ENCODE measurements around the gene SPCS3.

The SPCS3 gene

GRCh38 chr4:176354884-176355283 is 35.1 kb downstream of the SPCS3 start:
- no peak overlapping the region for H3K4me3 ChIP-seq (ENCODE audit: low read length)
- H3K36me3 ChIP-seq (ENCODE audit: insufficient read depth, low read length): no peaks in the 10 kb centered on the region
- no peaks in the 10 kb centered on the region for H3K27me3 ChIP-seq (ENCODE audit: control insufficient read depth, insufficient read depth, low read length)
- H3K9me3 ChIP-seq (replicated peaks; ENCODE audit: low read length): no peaks in the 10 kb centered on the region
- H3K4me2 ChIP-seq (ENCODE audit: low read length): no peak overlapping the region
- H3K9ac ChIP-seq (ENCODE audit: low read depth, low read length): no peak overlapping the region
- peaks cover 5% of the 10 kb centered on the region for H3K4me1 ChIP-seq (ENCODE audit: control insufficient read depth, insufficient read depth, low read length)

GRCh38 chr4:176357359-176358082 is 37.8 kb downstream of the SPCS3 start:
- Histone ChIP-seq H3K27me3 (ENCODE audit: control insufficient read depth, insufficient read depth, low read length) (no peaks in the 10 kb centered on the region), H3K9me3 (replicated peaks; ENCODE audit: low read length) (no peaks in the 10 kb centered on the region), H3K4me2 (ENCODE audit: low read length) (no peak overlapping the region), H3K4me3 (ENCODE audit: low read length) (no peak overlapping the region), H3K4me1 (ENCODE audit: control insufficient read depth, insufficient read depth, low read length) (peaks cover 17% of the 10 kb centered on the region), H3K9ac (ENCODE audit: low read depth, low read length) (no peak overlapping the region), H3K36me3 (ENCODE audit: insufficient read depth, low read length) (no peaks in the 10 kb centered on the region)

- Histone ChIP-seq H3K27me3 (ENCODE audit: control insufficient read depth, insufficient read depth, low read length) (no peaks in the 10 kb centered on the region), H3K9ac (ENCODE audit: low read depth, low read length) (no peak overlapping the region), H3K4me2 (ENCODE audit: low read length) (no peak overlapping the region), H3K36me3 (ENCODE audit: insufficient read depth, low read length) (no peaks in the 10 kb centered on the region), H3K4me3 (ENCODE audit: low read length) (no peak overlapping the region), H3K4me1 (ENCODE audit: control insufficient read depth, insufficient read depth, low read length) (peaks cover 17% of the 10 kb centered on the region), H3K9me3 (replicated peaks; ENCODE audit: low read length) (no peaks in the 10 kb centered on the region)
These were observed 38.3 kb downstream of the SPCS3 start for GRCh38 chr4:176358083-176358469.

- H3K4me3 ChIP-seq (ENCODE audit: low read length): no peak overlapping the region
- peaks cover 17% of the 10 kb centered on the region for H3K4me1 ChIP-seq (ENCODE audit: control insufficient read depth, insufficient read depth, low read length)
- H3K9me3 ChIP-seq (replicated peaks; ENCODE audit: low read length): no peaks in the 10 kb centered on the region
- H3K9ac ChIP-seq (ENCODE audit: low read depth, low read length): no peak overlapping the region
- H3K27me3 ChIP-seq (ENCODE audit: control insufficient read depth, insufficient read depth, low read length): no peaks in the 10 kb centered on the region
- H3K4me2 ChIP-seq (ENCODE audit: low read length): no peak overlapping the region
- H3K36me3 ChIP-seq (ENCODE audit: insufficient read depth, low read length): no peaks in the 10 kb centered on the region
These were observed 39.8 kb downstream of the SPCS3 start for GRCh38 chr4:176359590-176359989.

GRCh38 chr4:176360446-176360845 is 40.7 kb downstream of the SPCS3 start:
- H3K36me3 ChIP-seq (ENCODE audit: insufficient read depth, low read length): no peaks in the 10 kb centered on the region
- H3K4me2 ChIP-seq (ENCODE audit: low read length): no peak overlapping the region
- no peaks in the 10 kb centered on the region for H3K27me3 ChIP-seq (ENCODE audit: control insufficient read depth, insufficient read depth, low read length)
- no peaks in the 10 kb centered on the region for H3K9me3 ChIP-seq (replicated peaks; ENCODE audit: low read length)
- H3K4me1 ChIP-seq (ENCODE audit: control insufficient read depth, insufficient read depth, low read length): peaks cover 17% of the 10 kb centered on the region
- H3K4me3 ChIP-seq (ENCODE audit: low read length): no peak overlapping the region
- no peak overlapping the region for H3K9ac ChIP-seq (ENCODE audit: low read depth, low read length)

GRCh38 chr4:176363072-176363471 is 43.3 kb downstream of the SPCS3 start:
- Histone ChIP-seq H3K4me3 (ENCODE audit: low read length) (no peak overlapping the region), H3K4me1 (ENCODE audit: control insufficient read depth, insufficient read depth, low read length) (peaks cover 17% of the 10 kb centered on the region), H3K9ac (ENCODE audit: low read depth, low read length) (no peak overlapping the region), H3K4me2 (ENCODE audit: low read length) (no peak overlapping the region), H3K27me3 (ENCODE audit: control insufficient read depth, insufficient read depth, low read length) (no peaks in the 10 kb centered on the region), H3K9me3 (replicated peaks; ENCODE audit: low read length) (no peaks in the 10 kb centered on the region), H3K36me3 (ENCODE audit: insufficient read depth, low read length) (no peaks in the 10 kb centered on the region)

GRCh38 chr4:176367771-176368465 is 48.2 kb downstream of the SPCS3 start:
- Histone ChIP-seq H3K9me3 (replicated peaks; ENCODE audit: low read length) (no peaks in the 10 kb centered on the region), H3K27me3 (ENCODE audit: control insufficient read depth, insufficient read depth, low read length) (no peaks in the 10 kb centered on the region), H3K36me3 (ENCODE audit: insufficient read depth, low read length) (no peaks in the 10 kb centered on the region), H3K4me2 (ENCODE audit: low read length) (no peak overlapping the region), H3K9ac (ENCODE audit: low read depth, low read length) (no peak overlapping the region), H3K4me1 (ENCODE audit: control insufficient read depth, insufficient read depth, low read length) (no peaks in the 10 kb centered on the region), H3K4me3 (ENCODE audit: low read length) (no peak overlapping the region)

- H3K4me3 ChIP-seq (ENCODE audit: low read length): no peak overlapping the region
- H3K4me2 ChIP-seq (ENCODE audit: low read length): no peak overlapping the region
- no peak overlapping the region for H3K9ac ChIP-seq (ENCODE audit: low read depth, low read length)
- no peaks in the 10 kb centered on the region for H3K27me3 ChIP-seq (ENCODE audit: control insufficient read depth, insufficient read depth, low read length)
- no peaks in the 10 kb centered on the region for H3K36me3 ChIP-seq (ENCODE audit: insufficient read depth, low read length)
- peaks cover 6% of the 10 kb centered on the region for H3K4me1 ChIP-seq (ENCODE audit: control insufficient read depth, insufficient read depth, low read length)
- H3K9me3 ChIP-seq (replicated peaks; ENCODE audit: low read length): no peaks in the 10 kb centered on the region
These were observed 56.4 kb downstream of the SPCS3 start for GRCh38 chr4:176376032-176376614.

GRCh38 chr4:176377780-176378179 is 58.0 kb downstream of the SPCS3 start:
- no peak overlapping the region for H3K4me3 ChIP-seq (ENCODE audit: low read length)
- H3K9ac ChIP-seq (ENCODE audit: low read depth, low read length): no peak overlapping the region

GRCh38 chr4:176380352-176381157 is 60.8 kb downstream of the SPCS3 start:
- no peaks in the 10 kb centered on the region for H3K9me3 ChIP-seq (replicated peaks; ENCODE audit: low read length)
- peaks cover 21% of the 10 kb centered on the region for H3K4me1 ChIP-seq (ENCODE audit: control insufficient read depth, insufficient read depth, low read length)
- no peaks in the 10 kb centered on the region for H3K27me3 ChIP-seq (ENCODE audit: control insufficient read depth, insufficient read depth, low read length)
- no peaks in the 10 kb centered on the region for H3K36me3 ChIP-seq (ENCODE audit: insufficient read depth, low read length)
- peak overlapping the region; percentile 45 for H3K4me2 ChIP-seq (ENCODE audit: low read length)
- no peak overlapping the region for H3K9ac ChIP-seq (ENCODE audit: low read depth, low read length)
- H3K4me3 ChIP-seq (ENCODE audit: low read length): no peak overlapping the region

More at GRCh38 chr4:176377780-176378179, 58.0 kb downstream of the SPCS3 start:
- Histone ChIP-seq H3K4me1 (ENCODE audit: control insufficient read depth, insufficient read depth, low read length) (peaks cover 10% of the 10 kb centered on the region), H3K9me3 (replicated peaks; ENCODE audit: low read length) (no peaks in the 10 kb centered on the region), H3K36me3 (ENCODE audit: insufficient read depth, low read length) (no peaks in the 10 kb centered on the region), H3K4me2 (ENCODE audit: low read length) (no peak overlapping the region), H3K27me3 (ENCODE audit: control insufficient read depth, insufficient read depth, low read length) (no peaks in the 10 kb centered on the region)

Measured in skeletal muscle satellite cell (primary cell).